ENCODE data around the gene USHBP1. TPM values are rescaled to one million over a fixed set of nuclear protein-coding genes. Genes with fewer than 3 reads are reported as not detected.
A peak's percentile ranks its signal among the peaks of the same experiment; 100 is the strongest.

The USHBP1 gene
- total RNA-seq, 1 donor from 2014 or later = 20.4 TPM

DNA sequence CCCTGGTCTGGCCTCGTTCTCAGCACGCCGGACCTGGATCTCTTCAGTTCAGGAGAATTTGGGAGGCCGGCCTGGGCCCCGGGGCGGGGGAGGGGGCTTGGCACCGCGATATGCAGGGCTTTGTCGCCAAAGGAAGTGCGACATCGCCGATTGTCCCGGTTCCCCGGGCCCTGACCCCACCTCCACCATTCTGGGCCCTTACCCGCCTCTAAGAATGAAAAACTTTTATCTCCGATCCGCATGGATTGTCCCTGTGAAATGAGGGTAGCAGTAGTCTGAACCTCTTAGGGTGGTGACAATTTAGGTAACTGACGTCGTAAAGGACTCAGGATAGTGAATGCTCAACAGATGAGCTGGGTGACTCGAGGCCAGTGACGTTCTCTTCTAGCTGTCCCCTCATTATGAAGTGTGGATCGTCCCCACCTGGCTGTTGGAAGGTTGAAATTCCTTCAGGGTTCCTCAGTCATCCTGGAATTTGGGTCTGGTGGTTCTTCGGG, 45.5 kb upstream of the USHBP1 start:
- H3K4me1 ChIP-seq = peaks cover 54% of the 10 kb centered on the region
- no peak for TF ChIP-seq POLR2AphosphoS5 (IDR thresholded peaks at IDR 0.05; ENCODE audit: insufficient read depth in 1 of 2, low read depth in 1 of 2)
- TF ChIP-seq CTCF (IDR thresholded peaks at IDR 0.05) = no peak
- TF ChIP-seq POLR2A (IDR thresholded peaks at IDR 0.05) = no peak
- intact Hi-C loops (cut with DNase I) = no loop called here

GRCh38 chr19:17309198-17309964, 44.8 kb upstream of the USHBP1 start, which contains the start of gene DDA1:
Gene DDA1 (plus strand): TSS chr19:17309563. CDS start chr19:17309655, 92 bp downstream.
- Histone ChIP-seq H3K4me1 (peaks cover 61% of the 10 kb centered on the region), H3K36me3 (peaks cover 0 to 12% of the 10 kb centered on the region in 2 donors), H3K9me3 (no peaks in the 10 kb centered on the region), H3K4me3 (peak within 1 kb of the TSS; percentile 86 to 88), H3K27ac (peak within 1 kb of the TSS; percentile 74), H3K27me3 (no peaks in the 10 kb centered on the region)
- TF ChIP-seq POLR2AphosphoS5 (IDR thresholded peaks at IDR 0.05; ENCODE audit: insufficient read depth in 1 of 2, low read depth in 1 of 2) = peak; percentile 80 to 98
- peak in 1 of 2 donors; percentile 17 for TF ChIP-seq POLR2A (IDR thresholded peaks at IDR 0.05)
- no peak for TF ChIP-seq CTCF (IDR thresholded peaks at IDR 0.05)
- DNase-seq (ENCODE audit: extremely low spot score in 2 of 2) = peak; percentile 98 to 99
- intact Hi-C loops (cut with DNase I) = no loop called here

More for the DNA sequence above, 45.5 kb upstream of the USHBP1 start:
- no peak for DNase-seq (ENCODE audit: extremely low spot score in 2 of 2)
- Histone ChIP-seq H3K36me3 (peaks cover 0 to 17% of the 10 kb centered on the region in 2 donors), H3K9me3 (no peaks in the 10 kb centered on the region), H3K27me3 (no peaks in the 10 kb centered on the region), H3K4me3 (peak overlapping the region; percentile 86 to 88), H3K27ac (peak overlapping the region; percentile 74)

DNA sequence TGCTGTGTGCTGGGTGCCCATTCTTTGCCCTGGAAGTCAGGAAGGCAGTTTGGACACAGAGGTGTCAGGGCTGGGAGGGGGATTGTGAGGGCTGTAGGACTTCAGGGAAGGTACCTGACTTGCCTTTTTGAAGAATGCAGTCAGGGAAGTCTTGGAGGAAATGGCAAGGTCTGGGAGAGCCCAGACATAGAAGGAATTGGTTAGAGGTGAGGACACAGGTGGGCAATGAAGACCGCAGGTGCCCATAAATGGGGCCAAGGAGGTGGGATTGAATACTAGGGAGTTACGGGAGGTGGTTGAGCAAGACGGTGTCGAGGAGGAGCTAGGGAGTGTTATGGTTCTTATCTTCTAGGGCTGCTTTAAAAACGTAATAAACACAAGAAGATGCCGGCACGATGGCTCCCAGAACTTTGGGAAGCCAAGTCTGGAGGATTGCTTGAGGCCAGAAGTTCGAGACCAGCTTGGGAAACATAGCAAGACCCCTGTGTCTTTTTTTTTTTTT, 43.4 kb upstream of the USHBP1 start:
- intact Hi-C loops (cut with DNase I) = no loop called here
- DNase-seq (ENCODE audit: extremely low spot score in 2 of 2) = no peak
- no peak overlapping the region for H3K4me3 ChIP-seq
- H3K27me3 ChIP-seq = no peaks in the 10 kb centered on the region
- H3K36me3 ChIP-seq = peaks cover 0 to 5% of the 10 kb centered on the region in 2 donors
- TF ChIP-seq CTCF (IDR thresholded peaks at IDR 0.05) (no peak), POLR2A (IDR thresholded peaks at IDR 0.05) (no peak), POLR2AphosphoS5 (IDR thresholded peaks at IDR 0.05; ENCODE audit: insufficient read depth in 1 of 2, low read depth in 1 of 2) (no peak)
- H3K4me1 ChIP-seq = peaks cover 74% of the 10 kb centered on the region
- no peaks in the 10 kb centered on the region for H3K9me3 ChIP-seq
- no peak overlapping the region for H3K27ac ChIP-seq

- intact Hi-C loops (cut with DNase I) = no loop called here
These were observed 41.8 kb upstream of the USHBP1 start for GRCh38 chr19:17306285-17306714.

More at GRCh38 chr19:17306285-17306714, 41.8 kb upstream of the USHBP1 start:
- Histone ChIP-seq H3K27me3 (no peaks in the 10 kb centered on the region), H3K36me3 (no peaks in the 10 kb centered on the region), H3K9me3 (no peaks in the 10 kb centered on the region), H3K4me3 (peak overlapping the region; percentile 64 to 69), H3K27ac (peak overlapping the region; percentile 92), H3K4me1 (peaks cover 67% of the 10 kb centered on the region)
- no peak for DNase-seq (ENCODE audit: extremely low spot score in 2 of 2)
- TF ChIP-seq POLR2A (IDR thresholded peaks at IDR 0.05) (no peak), POLR2AphosphoS5 (IDR thresholded peaks at IDR 0.05; ENCODE audit: insufficient read depth in 1 of 2, low read depth in 1 of 2) (no peak), CTCF (IDR thresholded peaks at IDR 0.05) (no peak)

All from vagina (tissue), 2 donors.